HepG2 (cell line): ENCODE results near the gene MUL1. TPM values are rescaled to one million over a fixed set of nuclear protein-coding genes. Genes with fewer than 3 reads are reported as not detected.
A peak's percentile ranks its signal among the peaks of the same experiment; 100 is the strongest.

Source experiments
- CENPT ChIP-seq: sonication (generic); formaldehyde crosslinking; IDR thresholded peaks from 2 replicates; pipeline ENCODE4 v1.8.0; 2022; ENCODE audit warnings: low read depth, mild to moderate bottlenecking, moderate library complexity, missing genetic modification reagents
- CENPX ChIP-seq: sonication (generic); formaldehyde crosslinking; IDR thresholded peaks from 2 replicates; pipeline ENCODE4 v1.9.0; 2021; ENCODE audit warnings: mild to moderate bottlenecking, missing genetic modification reagents, moderate library complexity
- GATAD1 ChIP-seq: IDR thresholded peaks from 2 replicates; pipeline ENCODE4 v1.6.1; 2016; ENCODE audit warnings: missing genetic modification reagents, missing compliant biosample characterization
- KDM4B ChIP-seq: sonication (generic); formaldehyde crosslinking; IDR thresholded peaks from 2 replicates; pipeline ENCODE4 v1.4.0; 2020; ENCODE audit warnings: missing genetic modification reagents
- PRPF4 ChIP-seq: fragments of 200-400 bp; formaldehyde crosslinking; IDR thresholded peaks from 2 replicates; pipeline ENCODE4 v1.6.1; 2016; ENCODE audit warnings: low read length, low read depth; ENCODE audit not compliant: poor library complexity, severe bottlenecking
- ZMAT3 ChIP-seq: sonication (generic); formaldehyde crosslinking; conservative IDR thresholded peaks from 2 replicates; pipeline ENCODE4 v1.7.0; 2021; ENCODE audit warnings: missing genetic modification reagents
- ZNF614 ChIP-seq: IDR thresholded peaks from 2 replicates; pipeline ENCODE4 v1.6.1; 2018; ENCODE audit warnings: missing biosample characterization, missing genetic modification reagents, inconsistent platforms, borderline replicate concordance
- polyA plus RNA-seq, 8 experiments: library from polyadenylated mRNA; depleted of rRNA in 3 of 8; stranded (reverse) in 7 of 8; unstranded in 1 of 8; fragments of >200 nt; fragmentation: Illumina TruSeq in 4 of 8; extraction: Trizol in 4 of 8; gene quantifications; 2 replicates each; pipeline versions ENCODE4 v1.2.1 to v1.2.3, GENCODE V29; 2011 to 2016; ENCODE audit warnings: low read depth in 4 of 8, missing spikeins in 1 of 8, mixed read lengths in 1 of 8; ENCODE audit not compliant: insufficient read depth in 1 of 8
- total RNA-seq, 5 experiments: library from RNA; depleted of rRNA; stranded (reverse); fragments of >200 nt; fragmentation: Illumina TruSeq; extraction: Trizol; gene quantifications; 2 replicates each; pipeline ENCODE4 v1.2.3, GENCODE V29; 2016; ENCODE audit warnings: low read depth in 1 of 5
- TF ChIP-seq, protein P1 (sequence below): sonication (generic); formaldehyde crosslinking; IDR thresholded peaks from 2 replicates; pipeline ENCODE4; 2020; ENCODE audit warnings: missing genetic modification reagents, mild to moderate bottlenecking, borderline replicate concordance
- TF ChIP-seq, protein P2 (sequence below): sonication (generic); formaldehyde crosslinking; IDR thresholded peaks from 2 replicates; pipeline ENCODE4 v1.4.0; 2020; ENCODE audit warnings: missing genetic modification reagents
- TF ChIP-seq, protein P3 (sequence below): sonication (generic); formaldehyde crosslinking; IDR thresholded peaks from 2 replicates; pipeline ENCODE4 v1.8.1; 2023; ENCODE audit warnings: mild to moderate bottlenecking, inconsistent platforms, moderate library complexity, missing genetic modification reagents, borderline replicate concordance
- TF ChIP-seq, protein P4 (sequence below): IDR thresholded peaks from 2 replicates; pipeline ENCODE4 v1.6.1; 2016; ENCODE audit warnings: mild to moderate bottlenecking, missing biosample characterization, missing genetic modification reagents
- TF ChIP-seq, protein P5 (sequence below): sonication (generic); formaldehyde crosslinking; IDR thresholded peaks from 2 replicates; pipeline ENCODE4 v1.4.0; 2020; ENCODE audit warnings: missing genetic modification reagents

MUL1 gene
- total and polyA plus RNA-seq, 2 of the 13 experiments (the other 11 are each of a cell fraction or from before 2014, with no cell fraction given): 21.5 to 26.5 TPM

DNA sequence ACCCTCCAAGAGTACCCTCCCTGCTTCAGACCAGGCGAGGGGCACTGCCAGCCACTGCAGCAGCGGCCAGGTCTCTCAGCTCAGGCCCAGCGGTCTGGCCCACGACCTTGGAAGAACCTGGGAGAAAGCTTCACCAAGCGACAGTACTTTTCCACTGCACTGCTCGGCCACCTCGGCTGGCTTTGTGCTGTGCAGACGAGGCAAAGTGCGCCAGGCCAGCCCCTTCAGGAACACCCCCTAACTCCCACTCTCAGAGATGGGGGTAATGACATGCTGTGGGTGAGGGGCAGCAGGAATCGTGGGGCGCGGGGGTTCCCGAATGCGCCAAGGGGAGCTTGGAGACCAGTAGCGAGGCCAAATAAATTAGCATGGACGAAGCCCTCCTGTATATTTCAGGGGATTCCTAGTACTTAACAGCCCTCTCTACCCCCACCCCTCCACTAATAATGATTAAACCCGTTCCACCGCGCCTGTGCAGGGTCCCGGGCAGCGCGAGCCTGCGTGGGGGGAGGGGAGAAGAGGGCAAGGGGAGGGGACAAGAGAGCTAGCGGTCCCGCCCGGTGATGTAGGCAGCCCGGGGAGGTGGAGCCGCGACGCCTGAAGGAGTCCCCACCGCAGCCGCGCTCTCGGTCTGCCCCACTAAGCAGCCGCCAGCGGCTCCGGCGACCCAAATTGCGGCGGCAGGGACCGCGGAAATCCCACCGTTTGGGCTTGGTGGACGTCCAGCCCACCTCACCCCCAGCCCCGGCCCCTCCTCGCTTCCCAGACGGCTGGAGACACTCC lies 44.2 kb upstream of the MUL1 start, which contains the start of gene FAM43B (continued):
- TF ChIP-seq, protein P1, sequence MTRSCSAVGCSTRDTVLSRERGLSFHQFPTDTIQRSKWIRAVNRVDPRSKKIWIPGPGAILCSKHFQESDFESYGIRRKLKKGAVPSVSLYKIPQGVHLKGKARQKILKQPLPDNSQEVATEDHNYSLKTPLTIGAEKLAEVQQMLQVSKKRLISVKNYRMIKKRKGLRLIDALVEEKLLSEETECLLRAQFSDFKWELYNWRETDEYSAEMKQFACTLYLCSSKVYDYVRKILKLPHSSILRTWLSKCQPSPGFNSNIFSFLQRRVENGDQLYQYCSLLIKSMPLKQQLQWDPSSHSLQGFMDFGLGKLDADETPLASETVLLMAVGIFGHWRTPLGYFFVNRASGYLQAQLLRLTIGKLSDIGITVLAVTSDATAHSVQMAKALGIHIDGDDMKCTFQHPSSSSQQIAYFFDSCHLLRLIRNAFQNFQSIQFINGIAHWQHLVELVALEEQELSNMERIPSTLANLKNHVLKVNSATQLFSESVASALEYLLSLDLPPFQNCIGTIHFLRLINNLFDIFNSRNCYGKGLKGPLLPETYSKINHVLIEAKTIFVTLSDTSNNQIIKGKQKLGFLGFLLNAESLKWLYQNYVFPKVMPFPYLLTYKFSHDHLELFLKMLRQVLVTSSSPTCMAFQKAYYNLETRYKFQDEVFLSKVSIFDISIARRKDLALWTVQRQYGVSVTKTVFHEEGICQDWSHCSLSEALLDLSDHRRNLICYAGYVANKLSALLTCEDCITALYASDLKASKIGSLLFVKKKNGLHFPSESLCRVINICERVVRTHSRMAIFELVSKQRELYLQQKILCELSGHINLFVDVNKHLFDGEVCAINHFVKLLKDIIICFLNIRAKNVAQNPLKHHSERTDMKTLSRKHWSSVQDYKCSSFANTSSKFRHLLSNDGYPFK (CRISPR knock-in tag): peak; percentile 94
- TF ChIP-seq CENPT (no peak), ZMAT3 (CRISPR knock-in tag) (0 out of 2 replicates have a peak, but pooled peaks have one; percentile 11), KDM4B (CRISPR knock-in tag) (no peak), PRPF4 (peak; percentile 93), ZNF614 (no peak), GATAD1 (no peak; the same call in 1 of the 2 replicates), CENPX (CRISPR knock-in tag) (no peak)
- TF ChIP-seq, protein P2, sequence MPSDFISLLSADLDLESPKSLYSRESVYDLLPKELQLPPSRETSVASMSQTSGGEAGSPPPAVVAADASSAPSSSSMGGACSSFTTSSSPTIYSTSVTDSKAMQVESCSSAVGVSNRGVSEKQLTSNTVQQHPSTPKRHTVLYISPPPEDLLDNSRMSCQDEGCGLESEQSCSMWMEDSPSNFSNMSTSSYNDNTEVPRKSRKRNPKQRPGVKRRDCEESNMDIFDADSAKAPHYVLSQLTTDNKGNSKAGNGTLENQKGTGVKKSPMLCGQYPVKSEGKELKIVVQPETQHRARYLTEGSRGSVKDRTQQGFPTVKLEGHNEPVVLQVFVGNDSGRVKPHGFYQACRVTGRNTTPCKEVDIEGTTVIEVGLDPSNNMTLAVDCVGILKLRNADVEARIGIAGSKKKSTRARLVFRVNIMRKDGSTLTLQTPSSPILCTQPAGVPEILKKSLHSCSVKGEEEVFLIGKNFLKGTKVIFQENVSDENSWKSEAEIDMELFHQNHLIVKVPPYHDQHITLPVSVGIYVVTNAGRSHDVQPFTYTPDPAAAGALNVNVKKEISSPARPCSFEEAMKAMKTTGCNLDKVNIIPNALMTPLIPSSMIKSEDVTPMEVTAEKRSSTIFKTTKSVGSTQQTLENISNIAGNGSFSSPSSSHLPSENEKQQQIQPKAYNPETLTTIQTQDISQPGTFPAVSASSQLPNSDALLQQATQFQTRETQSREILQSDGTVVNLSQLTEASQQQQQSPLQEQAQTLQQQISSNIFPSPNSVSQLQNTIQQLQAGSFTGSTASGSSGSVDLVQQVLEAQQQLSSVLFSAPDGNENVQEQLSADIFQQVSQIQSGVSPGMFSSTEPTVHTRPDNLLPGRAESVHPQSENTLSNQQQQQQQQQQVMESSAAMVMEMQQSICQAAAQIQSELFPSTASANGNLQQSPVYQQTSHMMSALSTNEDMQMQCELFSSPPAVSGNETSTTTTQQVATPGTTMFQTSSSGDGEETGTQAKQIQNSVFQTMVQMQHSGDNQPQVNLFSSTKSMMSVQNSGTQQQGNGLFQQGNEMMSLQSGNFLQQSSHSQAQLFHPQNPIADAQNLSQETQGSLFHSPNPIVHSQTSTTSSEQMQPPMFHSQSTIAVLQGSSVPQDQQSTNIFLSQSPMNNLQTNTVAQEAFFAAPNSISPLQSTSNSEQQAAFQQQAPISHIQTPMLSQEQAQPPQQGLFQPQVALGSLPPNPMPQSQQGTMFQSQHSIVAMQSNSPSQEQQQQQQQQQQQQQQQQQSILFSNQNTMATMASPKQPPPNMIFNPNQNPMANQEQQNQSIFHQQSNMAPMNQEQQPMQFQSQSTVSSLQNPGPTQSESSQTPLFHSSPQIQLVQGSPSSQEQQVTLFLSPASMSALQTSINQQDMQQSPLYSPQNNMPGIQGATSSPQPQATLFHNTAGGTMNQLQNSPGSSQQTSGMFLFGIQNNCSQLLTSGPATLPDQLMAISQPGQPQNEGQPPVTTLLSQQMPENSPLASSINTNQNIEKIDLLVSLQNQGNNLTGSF (CRISPR knock-in tag): peak; percentile 77; the same call in 1 of the 2 replicates
- TF ChIP-seq, protein P3, sequence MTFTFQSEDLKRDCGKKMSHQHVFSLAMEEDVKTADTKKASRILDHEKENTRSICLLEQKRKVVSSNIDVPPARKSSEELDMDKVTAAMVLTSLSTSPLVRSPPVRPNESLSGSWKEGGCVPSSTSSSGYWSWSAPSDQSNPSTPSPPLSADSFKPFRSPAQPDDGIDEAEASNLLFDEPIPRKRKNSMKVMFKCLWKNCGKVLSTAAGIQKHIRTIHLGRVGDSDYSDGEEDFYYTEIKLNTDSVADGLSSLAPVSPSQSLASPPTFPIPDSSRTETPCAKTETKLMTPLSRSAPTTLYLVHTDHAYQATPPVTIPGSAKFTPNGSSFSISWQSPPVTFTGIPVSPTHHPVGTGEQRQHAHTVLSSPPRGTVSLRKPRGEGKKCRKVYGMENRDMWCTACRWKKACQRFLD: no peak
- TF ChIP-seq, protein P4, sequence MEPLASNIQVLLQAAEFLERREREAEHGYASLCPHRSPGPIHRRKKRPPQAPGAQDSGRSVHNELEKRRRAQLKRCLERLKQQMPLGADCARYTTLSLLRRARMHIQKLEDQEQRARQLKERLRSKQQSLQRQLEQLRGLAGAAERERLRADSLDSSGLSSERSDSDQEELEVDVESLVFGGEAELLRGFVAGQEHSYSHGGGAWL: no peak
- TF ChIP-seq, protein P5, sequence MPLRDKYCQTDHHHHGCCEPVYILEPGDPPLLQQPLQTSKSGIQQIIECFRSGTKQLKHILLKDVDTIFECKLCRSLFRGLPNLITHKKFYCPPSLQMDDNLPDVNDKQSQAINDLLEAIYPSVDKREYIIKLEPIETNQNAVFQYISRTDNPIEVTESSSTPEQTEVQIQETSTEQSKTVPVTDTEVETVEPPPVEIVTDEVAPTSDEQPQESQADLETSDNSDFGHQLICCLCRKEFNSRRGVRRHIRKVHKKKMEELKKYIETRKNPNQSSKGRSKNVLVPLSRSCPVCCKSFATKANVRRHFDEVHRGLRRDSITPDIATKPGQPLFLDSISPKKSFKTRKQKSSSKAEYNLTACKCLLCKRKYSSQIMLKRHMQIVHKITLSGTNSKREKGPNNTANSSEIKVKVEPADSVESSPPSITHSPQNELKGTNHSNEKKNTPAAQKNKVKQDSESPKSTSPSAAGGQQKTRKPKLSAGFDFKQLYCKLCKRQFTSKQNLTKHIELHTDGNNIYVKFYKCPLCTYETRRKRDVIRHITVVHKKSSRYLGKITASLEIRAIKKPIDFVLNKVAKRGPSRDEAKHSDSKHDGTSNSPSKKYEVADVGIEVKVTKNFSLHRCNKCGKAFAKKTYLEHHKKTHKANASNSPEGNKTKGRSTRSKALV: no peak; the same call in 1 of the 2 replicates
